K562 (cell line): ENCODE measurements around the gene RABL6. TPM values are rescaled to one million over a fixed set of nuclear protein-coding genes. Genes with fewer than 3 reads are reported as not detected.

Experiments
- ATAC-seq: fragments of 200-7000 bp; cut with Tn5 transposase; 3 replicates; pipeline ENCODE4 v1.9.1; 2020; ENCODE audit warnings: moderate library complexity
- BruUV-seq: library from RNA; stranded (reverse); fragments of 400-500 nt; replicated peaks from 2 replicates; lab custom pipeline; 2021; lab: Mats Ljungman, UMichigan
- CTCF ChIA-PET: fragments of 300-600 bp; formaldehyde crosslinking; extraction: SDS; loops from one replicate; lab custom pipeline; 2021; ENCODE audit warnings: low intra/inter-chr PET ratio; lab: Yijun Ruan, JAX
- POLR2A ChIA-PET: fragments of 300-600, 350-650 bp; sonication (Branson Sonifier 250); formaldehyde crosslinking; extraction: SDS; loops from one replicate; lab custom pipeline; 2021; ENCODE audit warnings: antibody characterized with exemption, inconsistent platforms; lab: Yijun Ruan, JAX
- DNase-seq, 4 experiments: peaks; one replicate each; pipeline versions ENCODE4 v3.0.0 to v3.0.0-alpha.2; 2011 to 2018; ENCODE audit warnings: low spot score in 3 of 4, mixed read lengths in 3 of 4; ENCODE audit errors: extremely low read depth in 1 of 4
- FAIRE-seq: peaks from 2 replicates; lab custom pipeline; 2011; peaks lifted over from hg19 to GRCh38; lab: Jason Lieb, UNC
- H2AFZ ChIP-seq: 2 replicates; pipeline ENCODE4 v1.6.0; 2011; ENCODE audit warnings: low read depth, low read length, control low read depth, inconsistent platforms
- H3K27ac ChIP-seq: fragments of 200-600 bp; 3 replicates; pipeline ENCODE4 v1.8.0; 2011; ENCODE audit warnings: low read depth, mild to moderate bottlenecking, control low read depth, inconsistent platforms, low read length, moderate library complexity, mixed read lengths; ENCODE audit errors: extremely low read depth
- H3K27me3 ChIP-seq, 2 experiments: fragments of 300-600 bp in 1 of 2; 2 replicates in 1 of 2; 3 replicates in 1 of 2; pipeline versions ENCODE4 v1.6.0 to v1.8.0; 2011; ENCODE audit warnings: inconsistent platforms in 2 of 2, low read length in 2 of 2, mild to moderate bottlenecking in 1 of 2, mixed read lengths in 1 of 2, moderate library complexity in 1 of 2; ENCODE audit not compliant: control insufficient read depth in 2 of 2, insufficient read depth in 2 of 2
- H3K36me3 ChIP-seq: fragments of 300-600 bp; 3 replicates; pipeline ENCODE4 v1.8.0; 2011; ENCODE audit warnings: mild to moderate bottlenecking, low read length, inconsistent platforms; ENCODE audit not compliant: control insufficient read depth, insufficient read depth
- H3K4me1 ChIP-seq, 2 experiments: fragments of 200-600 bp in 1 of 2; replicated peaks in 1 of 2; 2 replicates in 1 of 2; 3 replicates in 1 of 2; pipeline versions ENCODE4 v1.5.1 to v1.8.0; 2011; ENCODE audit warnings: inconsistent platforms in 2 of 2, low read length in 2 of 2, mild to moderate bottlenecking in 1 of 2, mixed read lengths in 1 of 2, moderate library complexity in 1 of 2; ENCODE audit not compliant: control insufficient read depth in 2 of 2, insufficient read depth in 2 of 2
- H3K4me2 ChIP-seq: 2 replicates; pipeline ENCODE4 v1.6.1; 2011; ENCODE audit warnings: low read length, control low read depth, inconsistent platforms, mixed read lengths; ENCODE audit not compliant: insufficient read depth
- H3K4me3 ChIP-seq: fragments of 200-600 bp; sonication (generic), shearing (Covaris generic); 2 replicates; pipeline ENCODE4 v1.5.1; 2016; ENCODE audit warnings: control low read depth, inconsistent platforms
- H3K79me2 ChIP-seq: fragments of 200-600 bp; 3 replicates; pipeline ENCODE4 v1.8.0; 2011; ENCODE audit warnings: low read length, inconsistent platforms; ENCODE audit not compliant: control insufficient read depth, insufficient read depth
- H3K9ac ChIP-seq, 2 experiments: 2 replicates each; pipeline versions ENCODE4 v1.6.0 to v1.6.1; 2011; ENCODE audit warnings: low read depth in 2 of 2, low read length in 2 of 2, control low read depth in 1 of 2, inconsistent platforms in 1 of 2, mild to moderate bottlenecking in 1 of 2, mixed read lengths in 1 of 2; ENCODE audit not compliant: insufficient read depth in 1 of 2
- H3K9me1 ChIP-seq: one replicate; pipeline ENCODE4 v1.6.0; 2011; ENCODE audit warnings: inconsistent platforms, mild to moderate bottlenecking, low read length, moderate library complexity; ENCODE audit not compliant: control insufficient read depth, insufficient read depth
- H3K9me3 ChIP-seq: replicated peaks from 2 replicates; pipeline ENCODE4 v1.5.1; 2011; ENCODE audit warnings: low read depth, low read length, inconsistent platforms; ENCODE audit not compliant: control insufficient read depth, insufficient read depth
- H4K20me1 ChIP-seq: replicated peaks from 2 replicates; pipeline ENCODE4 v1.6.1; 2011; ENCODE audit warnings: low read length, inconsistent platforms, mixed read lengths; ENCODE audit not compliant: control insufficient read depth, insufficient read depth
- IFI16 ChIP-seq: fragments of 250-450 bp; sonication (Bioruptor Pico); IDR thresholded peaks from 2 replicates; pipeline ENCODE4 v2.1.2; 2022; ENCODE audit warnings: mild to moderate bottlenecking, inconsistent platforms
- NFE2L1 ChIP-seq: fragments of 450-650 bp; IDR thresholded peaks from 2 replicates; pipeline ENCODE4 v1.6.1; 2016; ENCODE audit warnings: missing genetic modification characterization, low read depth, mild to moderate bottlenecking, missing compliant biosample characterization, moderate library complexity, borderline replicate concordance
- PREB ChIP-seq: sonication (generic); formaldehyde crosslinking; IDR thresholded peaks from 2 replicates; pipeline ENCODE4 v1.8.1; 2023; ENCODE audit warnings: mild to moderate bottlenecking, missing genetic modification reagents
- SMAD3 ChIP-seq: fragments of 450-650 bp; formaldehyde crosslinking; conservative IDR thresholded peaks from 2 replicates; pipeline ENCODE4 v1.4.0; 2020; ENCODE audit warnings: mild to moderate bottlenecking
- SMARCC2 ChIP-seq: fragments of 450-650 bp; IDR thresholded peaks from 2 replicates; pipeline ENCODE4 v1.6.1; 2017; ENCODE audit warnings: antibody characterized with exemption, moderate library complexity, mild to moderate bottlenecking, low read depth
- WGBS: fragments of 100-300 bp; shearing (Covaris generic); methylation state at CpG from one replicate; pipeline ENCODE4 v1.1.6; 2016; ENCODE audit warnings: low coverage, mixed read lengths; ENCODE audit not compliant: insufficient coverage; ENCODE audit errors: missing lambda C conversion rate; 5-methylcytosine and 5-hydroxymethylcytosine counted together
- in situ Hi-C: fragments of 300-500 bp; cut with MboI; formaldehyde crosslinking; loops from 4 replicates; pipeline ENCODE4 v1.15.0; 2018; ENCODE audit warnings: inconsistent platforms, mixed read lengths
- intact Hi-C: fragments of 100-400 bp; cut with micrococcal nuclease; formaldehyde crosslinking; loops from 2 replicates; pipeline ENCODE4 v1.14.2; 2022
- polyA plus RNA-seq, 8 experiments: library from polyadenylated mRNA; depleted of rRNA in 4 of 8; stranded (reverse) in 5 of 8; unstranded in 3 of 8; fragments of >200 nt; fragmentation: Nextera tagmentation in 2 of 8; fragmentation: Illumina TruSeq in 1 of 8; extraction: Ambion mirVana in 2 of 8; extraction: Trizol in 1 of 8; gene quantifications; 2 replicates each; pipeline versions ENCODE4 v1.2.1 to v1.2.3, GENCODE V29; 2011 to 2014; ENCODE audit warnings: inconsistent platforms in 1 of 8, missing spikeins in 1 of 8
- total RNA-seq, 7 experiments: library from RNA; depleted of rRNA in 6 of 7; stranded (reverse); fragments of >200 nt in 6 of 7; fragmentation: Illumina TruSeq in 2 of 7; extraction: Trizol in 2 of 7; gene quantifications; 2 replicates each; pipeline versions ENCODE4 v1.2.1 to v1.2.3, GENCODE V29; 2011 to 2021; ENCODE audit warnings: low replicate concordance in 1 of 7
- TF ChIP-seq, protein P1 (sequence below): fragments of 450-650 bp; IDR thresholded peaks from 2 replicates; pipeline ENCODE4 v1.6.1; 2017; ENCODE audit warnings: antibody characterized with exemption, mild to moderate bottlenecking
- TF ChIP-seq, protein P2 (sequence below): sonication (generic); formaldehyde crosslinking; IDR thresholded peaks from 2 replicates; pipeline ENCODE4 v1.8.0; 2022; ENCODE audit warnings: mild to moderate bottlenecking, missing genetic modification reagents, borderline replicate concordance
- TF ChIP-seq, protein P3 (sequence below), 2 experiments: IDR thresholded peaks; 2 replicates each; pipeline ENCODE4 v1.6.1; 2011; ENCODE audit warnings: borderline replicate concordance in 1 of 2, control low read depth in 1 of 2, low read depth in 1 of 2, low read length in 1 of 2, mild to moderate bottlenecking in 1 of 2, mixed read lengths in 1 of 2, moderate library complexity in 1 of 2; ENCODE audit not compliant: insufficient read depth in 1 of 2, insufficient read length in 1 of 2, poor library complexity in 1 of 2, severe bottlenecking in 1 of 2; ENCODE audit errors: extremely low read depth in 1 of 2
- TF ChIP-seq, protein P4 (sequence below): sonication (generic); formaldehyde crosslinking; IDR thresholded peaks from 2 replicates; pipeline ENCODE4 v1.8.1; 2023; ENCODE audit warnings: mild to moderate bottlenecking, missing genetic modification reagents

RABL6 gene
- total and polyA plus RNA-seq, 9 of the 15 experiments (the other 6 are each of a cell fraction or from before 2014, with no cell fraction given): 5.6 to 181 (median 84.5) TPM

DNA sequence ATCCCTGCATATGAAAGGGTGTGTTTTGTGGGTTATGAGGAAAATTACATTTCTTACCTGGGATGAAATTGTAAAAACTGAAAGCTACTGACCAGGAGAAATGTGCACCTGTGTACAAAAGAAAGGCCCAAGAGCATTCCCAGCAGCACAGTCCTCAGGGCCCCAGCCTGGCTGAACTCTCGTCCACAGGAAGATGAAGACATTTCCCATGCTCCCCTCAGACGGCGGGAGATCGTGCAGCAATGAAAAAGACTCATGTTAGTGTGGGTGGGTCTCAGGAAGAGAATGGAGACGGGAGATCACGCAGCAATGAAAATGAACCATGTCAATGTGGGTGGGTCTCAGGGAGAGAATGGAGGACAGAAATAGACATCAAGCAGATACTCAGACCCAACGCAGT, 30.8 kb upstream of the RABL6 start:
- no peak overlapping the region for H3K4me2 ChIP-seq
- H3K4me1 ChIP-seq: peaks cover 14 to 15% of the 10 kb centered on the region in 2 experiments; a peak in 3 of 5 replicates
- ChIA-PET CTCF (no interaction called here), POLR2A (interaction anchor here (1.4 kb wide), 1 partner anchor 11 kb away, joined by 5 read pairs; no protein-coding TSS in a partner anchor)
- WGBS: 59% methylated on average over 7 of the region's 7 CpGs
- no peaks in the 10 kb centered on the region for H3K27me3 ChIP-seq
- no peaks in the 10 kb centered on the region for H3K36me3 ChIP-seq
- in situ Hi-C loops (loop anchor here (25.0 kb wide), 1 partner anchor 460 kb away; the partner anchor contains the start of genes CYSRT1, RNF224, SLC34A3 and TUBB4B), intact Hi-C loops (no loop called here)
- no TSS peak for BruUV-seq
- peak overlapping the region in 1 of 2 experiments; percentile 17; a peak in 2 of 4 replicates for H3K9ac ChIP-seq
- H3K27ac ChIP-seq: no peak overlapping the region
- H3K9me3 ChIP-seq: peaks cover 11% of the 10 kb centered on the region
- DNase-seq (no peak), ATAC-seq (no peak), FAIRE-seq (no peak)
- peak overlapping the region; percentile 72 for H2AFZ ChIP-seq
- no peak overlapping the region for H3K4me3 ChIP-seq
- no peaks in the 10 kb centered on the region for H3K9me1 ChIP-seq
- no peaks in the 10 kb centered on the region for H3K79me2 ChIP-seq
- H4K20me1 ChIP-seq: no peaks in the 10 kb centered on the region
- no peak for TF ChIP-seq SMAD3
- TF ChIP-seq, protein P1, sequence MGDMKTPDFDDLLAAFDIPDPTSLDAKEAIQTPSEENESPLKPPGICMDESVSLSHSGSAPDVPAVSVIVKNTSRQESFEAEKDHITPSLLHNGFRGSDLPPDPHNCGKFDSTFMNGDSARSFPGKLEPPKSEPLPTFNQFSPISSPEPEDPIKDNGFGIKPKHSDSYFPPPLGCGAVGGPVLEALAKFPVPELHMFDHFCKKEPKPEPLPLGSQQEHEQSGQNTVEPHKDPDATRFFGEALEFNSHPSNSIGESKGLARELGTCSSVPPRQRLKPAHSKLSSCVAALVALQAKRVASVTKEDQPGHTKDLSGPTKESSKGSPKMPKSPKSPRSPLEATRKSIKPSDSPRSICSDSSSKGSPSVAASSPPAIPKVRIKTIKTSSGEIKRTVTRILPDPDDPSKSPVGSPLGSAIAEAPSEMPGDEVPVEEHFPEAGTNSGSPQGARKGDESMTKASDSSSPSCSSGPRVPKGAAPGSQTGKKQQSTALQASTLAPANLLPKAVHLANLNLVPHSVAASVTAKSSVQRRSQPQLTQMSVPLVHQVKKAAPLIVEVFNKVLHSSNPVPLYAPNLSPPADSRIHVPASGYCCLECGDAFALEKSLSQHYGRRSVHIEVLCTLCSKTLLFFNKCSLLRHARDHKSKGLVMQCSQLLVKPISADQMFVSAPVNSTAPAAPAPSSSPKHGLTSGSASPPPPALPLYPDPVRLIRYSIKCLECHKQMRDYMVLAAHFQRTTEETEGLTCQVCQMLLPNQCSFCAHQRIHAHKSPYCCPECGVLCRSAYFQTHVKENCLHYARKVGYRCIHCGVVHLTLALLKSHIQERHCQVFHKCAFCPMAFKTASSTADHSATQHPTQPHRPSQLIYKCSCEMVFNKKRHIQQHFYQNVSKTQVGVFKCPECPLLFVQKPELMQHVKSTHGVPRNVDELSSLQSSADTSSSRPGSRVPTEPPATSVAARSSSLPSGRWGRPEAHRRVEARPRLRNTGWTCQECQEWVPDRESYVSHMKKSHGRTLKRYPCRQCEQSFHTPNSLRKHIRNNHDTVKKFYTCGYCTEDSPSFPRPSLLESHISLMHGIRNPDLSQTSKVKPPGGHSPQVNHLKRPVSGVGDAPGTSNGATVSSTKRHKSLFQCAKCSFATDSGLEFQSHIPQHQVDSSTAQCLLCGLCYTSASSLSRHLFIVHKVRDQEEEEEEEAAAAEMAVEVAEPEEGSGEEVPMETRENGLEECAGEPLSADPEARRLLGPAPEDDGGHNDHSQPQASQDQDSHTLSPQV: 0 out of 2 replicates have a peak, but pooled peaks have one; percentile 21
- TF ChIP-seq, protein P2, sequence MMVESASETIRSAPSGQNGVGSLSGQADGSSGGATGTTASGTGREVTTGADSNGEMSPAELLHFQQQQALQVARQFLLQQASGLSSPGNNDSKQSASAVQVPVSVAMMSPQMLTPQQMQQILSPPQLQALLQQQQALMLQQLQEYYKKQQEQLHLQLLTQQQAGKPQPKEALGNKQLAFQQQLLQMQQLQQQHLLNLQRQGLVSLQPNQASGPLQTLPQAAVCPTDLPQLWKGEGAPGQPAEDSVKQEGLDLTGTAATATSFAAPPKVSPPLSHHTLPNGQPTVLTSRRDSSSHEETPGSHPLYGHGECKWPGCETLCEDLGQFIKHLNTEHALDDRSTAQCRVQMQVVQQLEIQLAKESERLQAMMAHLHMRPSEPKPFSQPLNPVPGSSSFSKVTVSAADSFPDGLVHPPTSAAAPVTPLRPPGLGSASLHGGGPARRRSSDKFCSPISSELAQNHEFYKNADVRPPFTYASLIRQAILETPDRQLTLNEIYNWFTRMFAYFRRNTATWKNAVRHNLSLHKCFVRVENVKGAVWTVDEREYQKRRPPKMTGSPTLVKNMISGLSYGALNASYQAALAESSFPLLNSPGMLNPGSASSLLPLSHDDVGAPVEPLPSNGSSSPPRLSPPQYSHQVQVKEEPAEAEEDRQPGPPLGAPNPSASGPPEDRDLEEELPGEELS (CRISPR knock-in tag): no peak
- no peak for TF ChIP-seq SMARCC2
- TF ChIP-seq, protein P3, sequence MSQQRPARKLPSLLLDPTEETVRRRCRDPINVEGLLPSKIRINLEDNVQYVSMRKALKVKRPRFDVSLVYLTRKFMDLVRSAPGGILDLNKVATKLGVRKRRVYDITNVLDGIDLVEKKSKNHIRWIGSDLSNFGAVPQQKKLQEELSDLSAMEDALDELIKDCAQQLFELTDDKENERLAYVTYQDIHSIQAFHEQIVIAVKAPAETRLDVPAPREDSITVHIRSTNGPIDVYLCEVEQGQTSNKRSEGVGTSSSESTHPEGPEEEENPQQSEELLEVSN (IDR thresholded peaks at IDR 0.05; ENCODE audit: borderline replicate concordance in 1 of 2, extremely low read depth in 1 of 2, insufficient read depth in 1 of 2, insufficient read length in 1 of 2, low read depth in 1 of 2, low read length in 1 of 2, poor library complexity in 1 of 2, severe bottlenecking in 1 of 2): peak in 1 of 2 experiments; percentile 38
- TF ChIP-seq NFE2L1 (tag): no peak
- no peak for TF ChIP-seq PREB (CRISPR knock-in tag)
- TF ChIP-seq IFI16: no peak
- TF ChIP-seq, protein P4, sequence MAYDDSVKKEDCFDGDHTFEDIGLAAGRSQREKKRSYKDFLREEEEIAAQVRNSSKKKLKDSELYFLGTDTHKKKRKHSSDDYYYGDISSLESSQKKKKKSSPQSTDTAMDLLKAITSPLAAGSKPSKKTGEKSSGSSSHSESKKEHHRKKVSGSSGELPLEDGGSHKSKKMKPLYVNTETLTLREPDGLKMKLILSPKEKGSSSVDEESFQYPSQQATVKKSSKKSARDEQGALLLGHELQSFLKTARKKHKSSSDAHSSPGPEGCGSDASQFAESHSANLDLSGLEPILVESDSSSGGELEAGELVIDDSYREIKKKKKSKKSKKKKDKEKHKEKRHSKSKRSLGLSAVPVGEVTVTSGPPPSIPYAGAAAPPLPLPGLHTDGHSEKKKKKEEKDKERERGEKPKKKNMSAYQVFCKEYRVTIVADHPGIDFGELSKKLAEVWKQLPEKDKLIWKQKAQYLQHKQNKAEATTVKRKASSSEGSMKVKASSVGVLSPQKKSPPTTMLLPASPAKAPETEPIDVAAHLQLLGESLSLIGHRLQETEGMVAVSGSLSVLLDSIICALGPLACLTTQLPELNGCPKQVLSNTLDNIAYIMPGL (CRISPR knock-in tag): no peak
